Activated CD4-positive, CD25-positive, alpha-beta regulatory T cell (primary cell): Measurements from ENCODE around the gene CCDC74A.
"Not testable (repeated sequence)": the region's sequence is repeated elsewhere in the genome, so short reads cannot be mapped to it uniquely, and the experiment has no call there.

ENCODE experiments used
- DNase-seq, 4 experiments: peaks; one replicate each; lab custom pipeline; 2025; lab: John Stamatoyannopoulos, UW

The CCDC74A gene

DNA sequence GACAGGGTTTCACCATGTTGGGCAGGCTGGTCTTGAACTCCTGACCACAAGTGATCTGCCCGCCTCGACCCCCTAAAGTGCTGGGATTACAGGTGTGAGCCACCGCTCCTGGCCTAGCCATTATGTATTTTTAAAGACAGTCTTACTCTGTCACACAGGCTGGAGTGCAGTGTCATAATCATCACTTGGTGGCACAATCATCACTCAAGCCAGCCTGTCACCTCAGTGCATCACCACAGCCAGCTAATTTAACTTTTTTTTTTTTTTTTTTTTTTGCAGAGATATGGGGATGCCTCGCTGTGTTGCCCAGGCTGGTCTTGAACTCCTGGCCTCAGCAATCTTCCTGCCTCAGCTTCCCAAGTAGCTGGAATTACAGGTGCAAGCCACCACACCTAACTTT lies 24.1 kb upstream of the CCDC74A start:
- not testable (repeated sequence) for DNase-seq

- DNase-seq: not testable (repeated sequence)
These were observed 23.5 kb upstream of the CCDC74A start for GRCh38 chr2:131504082-131504750.

DNA sequence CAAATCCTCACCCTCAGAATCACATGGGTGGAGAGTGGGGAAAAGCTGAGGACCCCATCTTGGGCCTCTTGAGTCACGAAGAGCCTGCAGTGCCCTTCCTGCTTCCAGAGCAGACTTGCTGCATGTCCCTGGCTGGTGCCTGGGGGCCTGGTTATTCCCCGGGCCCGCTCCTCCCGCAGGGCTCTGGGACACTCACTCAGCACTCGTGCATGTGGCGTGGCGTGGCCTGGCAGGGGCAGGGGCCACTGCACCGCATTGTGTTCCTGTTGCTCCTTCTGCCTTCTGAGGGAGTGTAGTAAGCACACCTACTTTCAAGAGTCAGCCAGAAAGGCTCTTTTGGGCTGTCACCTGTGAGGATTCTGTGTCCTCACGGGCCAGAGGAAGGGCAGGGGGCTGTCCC lies 18.1 kb upstream of the CCDC74A start:
- DNase-seq: no peak

- not testable (repeated sequence) for DNase-seq
These were observed 16.3 kb upstream of the CCDC74A start for GRCh38 chr2:131511291-131511968.

- not testable (repeated sequence) for DNase-seq
These were observed 15.5 kb upstream of the CCDC74A start for GRCh38 chr2:131511969-131512870.

DNA sequence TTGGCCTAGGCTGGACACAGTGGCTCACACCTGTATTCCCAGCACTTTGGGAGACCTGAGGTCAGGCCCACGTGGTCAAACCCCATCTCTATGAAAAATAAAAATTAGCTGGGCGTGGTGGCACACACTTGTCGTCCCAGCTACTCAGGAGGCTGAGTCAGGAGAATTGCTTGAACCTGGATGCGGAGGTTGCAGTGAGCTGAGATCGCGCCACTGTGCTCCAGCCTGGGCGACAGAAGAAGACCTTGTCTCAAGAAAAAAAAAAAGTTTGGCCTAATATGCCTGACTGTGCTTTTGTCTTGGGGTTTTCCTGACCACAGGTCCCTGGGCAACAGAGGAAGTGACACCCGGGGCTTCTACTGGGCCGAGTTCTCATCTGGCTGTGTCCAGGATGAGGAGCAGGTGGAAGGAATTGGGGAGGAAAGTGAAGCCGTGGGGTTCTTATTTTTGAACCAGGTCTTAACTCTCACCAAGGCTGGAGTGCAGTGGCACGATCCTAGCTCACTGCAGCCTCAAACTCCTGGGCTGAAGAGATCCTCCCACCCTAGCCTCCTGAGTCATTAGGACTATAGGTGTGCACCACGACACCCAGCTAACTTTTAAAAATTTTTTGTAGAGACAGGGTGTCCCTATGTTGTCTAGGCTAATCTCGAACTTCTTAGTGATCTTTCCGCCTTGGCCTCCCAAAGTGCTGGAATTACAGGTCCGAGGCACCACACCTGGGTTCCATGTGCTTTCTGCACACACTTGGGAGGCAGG lies 13.1 kb upstream of the CCDC74A start:
- not testable (repeated sequence) for DNase-seq

GRCh38 chr2:131515235-131515634 lies 12.5 kb upstream of the CCDC74A start:
- DNase-seq: not testable (repeated sequence)

DNA sequence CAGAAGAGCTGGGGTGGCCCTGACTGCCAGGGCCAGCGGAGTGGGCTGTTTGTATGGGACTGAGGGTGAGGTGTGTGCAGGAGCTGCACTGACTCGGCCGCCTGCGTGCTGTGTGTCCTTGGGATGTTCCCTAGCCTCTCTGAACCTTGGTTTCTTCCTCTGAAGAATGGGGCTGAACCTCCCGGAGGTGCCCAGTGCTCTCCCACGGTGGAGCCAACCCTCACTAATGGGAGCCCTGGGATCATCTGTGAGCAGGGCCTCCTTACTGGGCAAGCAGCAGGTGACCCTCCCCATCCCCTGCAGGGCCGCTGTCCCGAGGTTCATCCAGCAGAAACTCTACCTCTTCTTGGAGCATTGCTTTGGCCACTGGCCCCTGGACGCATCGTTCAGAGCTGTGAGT lies 11.7 kb upstream of the CCDC74A start:
- DNase-seq: no peak

- DNase-seq: not testable (repeated sequence)
These were observed 11.1 kb upstream of the CCDC74A start for GRCh38 chr2:131516621-131517020.

- DNase-seq: no peak
These were observed 10.4 kb upstream of the CCDC74A start for GRCh38 chr2:131517106-131517831.

DNA sequence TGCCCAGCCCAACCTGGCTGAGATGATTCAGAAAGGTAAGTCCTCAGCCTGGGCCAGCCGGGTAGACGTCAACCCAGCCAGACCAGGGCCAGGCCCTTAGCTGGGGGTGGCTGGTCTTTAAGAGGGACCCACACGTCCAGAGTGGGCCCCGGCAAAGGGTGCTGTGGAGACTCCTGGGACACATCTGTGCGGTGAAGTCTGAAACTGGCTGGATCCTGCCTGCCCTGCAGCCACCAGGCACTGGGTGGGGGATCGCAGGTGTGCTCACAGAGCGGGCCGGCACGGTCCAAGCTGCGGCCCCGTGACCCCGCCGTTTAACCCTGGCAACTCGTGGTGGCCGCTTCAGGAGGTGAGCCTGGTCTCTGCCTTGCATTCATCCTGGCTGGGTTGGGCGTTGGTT lies 9.8 kb upstream of the CCDC74A start:
- not testable (repeated sequence) for DNase-seq

DNA sequence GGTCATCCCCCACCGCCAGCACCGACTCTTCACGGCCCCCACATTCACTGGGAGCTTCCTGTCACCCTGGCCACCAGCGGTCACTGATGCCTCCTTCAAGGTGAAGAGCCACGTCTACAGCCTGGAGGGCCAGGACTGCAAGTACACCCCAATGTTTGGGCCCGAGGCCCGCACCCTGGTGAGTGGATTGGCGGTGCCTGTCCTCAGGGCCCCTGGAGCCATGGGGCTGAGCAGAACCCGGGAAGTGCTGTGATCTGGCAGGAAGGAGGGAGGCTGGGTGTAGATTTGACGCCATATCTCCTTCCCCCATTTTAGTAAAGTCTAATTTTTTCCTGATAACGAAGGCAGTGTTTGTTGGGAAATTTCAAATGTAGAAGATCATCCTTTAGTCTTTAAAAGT lies 9.2 kb upstream of the CCDC74A start:
- not testable (repeated sequence) for DNase-seq

DNA sequence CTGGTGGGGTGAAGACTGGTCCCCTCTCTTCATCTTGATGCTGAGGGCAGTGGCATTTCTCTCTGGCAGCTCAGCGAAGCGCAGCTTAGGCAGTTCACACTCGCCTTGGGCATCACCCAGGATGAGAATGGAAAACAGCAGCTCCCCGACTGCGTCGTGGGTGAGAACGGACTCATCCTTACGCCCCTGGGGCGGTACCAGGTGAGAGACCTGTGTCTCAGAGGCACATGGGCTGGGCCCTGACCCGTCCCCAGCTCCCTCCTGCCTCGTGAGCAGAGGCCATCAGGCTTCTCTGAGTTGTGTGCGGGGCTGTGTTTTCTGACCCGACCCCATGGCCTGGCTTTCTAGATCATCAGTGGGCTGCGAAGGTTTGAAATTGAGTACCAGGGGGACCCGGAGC lies 8.2 kb upstream of the CCDC74A start:
- no peak for DNase-seq

- not testable (repeated sequence) for DNase-seq
These were observed 7.7 kb upstream of the CCDC74A start for GRCh38 chr2:131519871-131520470.

- DNase-seq: no peak
These were observed 7.2 kb upstream of the CCDC74A start for GRCh38 chr2:131520526-131520925.

DNA sequence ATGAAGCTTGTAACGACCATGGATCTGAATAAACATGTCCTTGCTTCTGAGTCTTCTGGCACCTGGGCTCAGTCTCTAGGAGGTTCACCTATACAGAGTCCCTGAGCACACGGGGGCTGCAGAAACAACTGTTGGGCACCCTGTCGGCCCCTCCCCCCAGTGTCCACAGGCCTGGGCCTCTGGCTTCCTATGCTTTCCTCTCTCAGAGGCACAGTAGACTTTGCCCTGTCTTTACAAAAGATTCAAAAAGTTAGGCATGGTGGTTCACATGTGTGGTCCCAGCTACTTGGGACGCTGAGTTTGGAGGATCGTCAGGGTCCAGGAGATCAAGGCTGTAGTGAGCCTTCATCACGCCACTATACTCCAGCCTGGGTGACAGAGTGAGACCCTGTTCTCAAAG lies 6.2 kb upstream of the CCDC74A start:
- DNase-seq: not testable (repeated sequence)

DNA sequence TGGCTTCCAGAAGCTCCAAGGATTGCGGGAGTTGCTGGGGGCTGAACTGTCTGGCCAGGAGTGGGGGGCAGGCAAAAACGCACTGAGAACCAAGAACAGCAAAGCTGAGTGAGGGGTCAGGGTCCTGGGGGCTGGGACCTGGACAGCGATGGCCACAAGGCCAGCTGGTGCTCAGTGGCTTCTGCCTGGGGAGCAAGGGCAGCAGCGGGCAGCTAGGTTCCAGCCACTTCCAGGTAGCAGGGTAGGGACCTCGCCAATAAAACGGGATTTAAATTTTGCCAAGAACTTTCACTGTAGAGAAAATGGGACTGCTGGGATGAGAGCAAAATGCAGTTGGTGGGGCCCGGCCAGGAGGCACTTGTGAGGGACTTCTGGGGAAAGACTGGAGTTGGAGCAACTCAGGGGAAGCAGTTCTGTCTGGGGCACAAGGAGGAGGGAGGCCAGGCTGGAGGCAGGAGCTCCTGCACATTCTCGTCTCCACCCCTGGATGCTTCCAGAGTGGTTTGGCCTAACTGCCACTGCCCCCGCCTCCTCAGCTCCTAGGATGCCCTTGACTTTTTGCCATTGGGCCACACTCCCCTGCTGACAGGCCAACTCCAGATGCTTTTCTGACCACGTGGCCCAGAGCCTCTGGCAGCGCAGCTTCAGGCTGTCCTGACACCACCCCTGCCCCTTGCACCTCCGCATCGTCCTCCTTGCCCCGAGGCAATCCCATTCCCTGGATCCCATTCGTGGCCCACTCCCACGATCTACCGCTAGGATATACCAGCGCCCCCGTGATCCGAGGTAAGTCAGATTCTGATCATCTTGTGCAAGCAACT lies 5.5 kb upstream of the CCDC74A start:
- DNase-seq: no peak

GRCh38 chr2:131525256-131525655 lies 2.4 kb upstream of the CCDC74A start:
- not testable (repeated sequence) for DNase-seq

DNA sequence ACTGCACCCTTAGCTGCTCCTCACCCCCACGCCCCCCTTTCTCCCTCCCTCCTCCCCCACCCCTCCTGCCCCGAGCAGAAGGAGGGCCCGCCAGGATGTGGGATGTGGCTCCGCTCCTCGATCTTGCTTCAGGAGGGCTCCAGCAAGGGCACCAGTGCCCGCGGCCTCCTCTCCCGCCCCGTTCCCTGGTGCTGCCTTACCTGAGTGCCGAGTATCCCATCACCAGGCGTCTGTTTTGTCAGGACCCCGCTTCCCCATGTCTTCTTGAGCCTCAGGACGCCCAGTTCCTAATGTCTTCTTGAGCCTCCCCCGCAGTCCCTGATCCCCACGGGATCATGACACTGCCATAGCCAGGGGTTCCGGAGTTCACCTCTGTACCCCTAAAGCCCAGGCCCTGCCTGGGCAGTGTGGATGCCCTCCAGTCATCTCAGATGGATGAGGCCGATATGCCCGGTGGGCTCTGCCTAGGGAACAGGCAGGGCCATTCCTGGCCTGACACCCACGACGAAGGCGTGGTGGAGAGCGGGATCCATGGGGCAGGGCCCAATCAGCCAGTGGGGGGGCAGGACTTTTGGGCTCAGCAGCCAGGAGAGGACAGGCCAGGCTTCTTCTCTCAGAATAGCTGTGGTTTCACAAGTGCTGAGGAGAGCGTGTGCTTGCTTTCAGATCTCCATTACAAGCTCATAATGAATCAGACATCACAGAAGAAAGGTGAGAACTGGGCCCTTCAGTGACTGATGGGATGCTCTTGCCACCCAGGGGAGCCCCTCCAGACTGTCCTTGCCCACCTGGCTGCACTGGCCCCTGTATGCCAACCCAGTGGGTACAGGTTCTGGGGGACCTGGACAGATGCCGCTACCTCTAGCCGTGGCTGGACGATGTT lies 1.5 kb downstream of the CCDC74A start:
- not testable (repeated sequence) for DNase-seq
